Stimulated activated CD4-positive, alpha-beta T cell treated with anti-CD3 and anti-CD28 coated beads, Interleukin-1b, Interleukin-23, amount 100 ng/mL, for 4 hours (primary cell): Measurements from ENCODE around the gene EXD1.
A peak's percentile ranks its signal among the peaks of the same experiment; 100 is the strongest.
"Not testable (repeated sequence)": the region's sequence is repeated elsewhere in the genome, so short reads cannot be mapped to it uniquely, and the experiment has no call there.

Experiments used
- DNase-seq, 2 donors: peaks; one replicate each; pipeline ENCODE4 v3.0.0-alpha.2; 2020; ENCODE audit warnings: low read depth in 2 of 2

Gene EXD1

GRCh38 chr15:41230650-41231421 is at the start of gene EXD1, which contains the start of gene CHP1:
TSS of gene EXD1 (minus strand) at chr15:41230757. CDS start at chr15:41226575, 4,182 bp downstream.
TSS of gene CHP1 (plus strand) at chr15:41231268. CDS start at chr15:41231383, 115 bp downstream.
- DNase-seq, result peak; percentile 87 to 95

GRCh38 chr15:41279535-41280283 is 49.2 kb upstream of the EXD1 start:
- no peak for DNase-seq

- no peak for DNase-seq
Measured at GRCh38 chr15:41278319-41278718, 47.8 kb upstream of the EXD1 start.

GRCh38 chr15:41276831-41277230 is 46.3 kb upstream of the EXD1 start:
- no peak for DNase-seq

- DNase-seq, result no peak
Measured at GRCh38 chr15:41269887-41270286, 39.3 kb upstream of the EXD1 start.

- no peak for DNase-seq
Measured at GRCh38 chr15:41263891-41264351, 33.4 kb upstream of the EXD1 start.

- no peak for DNase-seq
Measured at GRCh38 chr15:41262571-41262970, 32.0 kb upstream of the EXD1 start.

GRCh38 chr15:41260924-41261323 is 30.4 kb upstream of the EXD1 start:
- DNase-seq, result not testable (repeated sequence)

- DNase-seq, result no peak
Measured at GRCh38 chr15:41259546-41260189, 29.1 kb upstream of the EXD1 start.

- DNase-seq, result no peak
Measured at GRCh38 chr15:41258750-41259471, 28.4 kb upstream of the EXD1 start.

- DNase-seq, result no peak
Measured at GRCh38 chr15:41256577-41257038, 26.1 kb upstream of the EXD1 start.

- DNase-seq, result no peak
Measured at GRCh38 chr15:41256103-41256502, 25.5 kb upstream of the EXD1 start.

- no peak for DNase-seq
Measured at GRCh38 chr15:41254560-41254959, 24.0 kb upstream of the EXD1 start.

GRCh38 chr15:41251411-41251810 is 20.9 kb upstream of the EXD1 start:
- DNase-seq, result no peak

- not testable (repeated sequence) for DNase-seq
Measured at GRCh38 chr15:41250745-41251144, 20.2 kb upstream of the EXD1 start.

GRCh38 chr15:41241221-41241964 is 10.8 kb upstream of the EXD1 start:
- DNase-seq, result no peak

GRCh38 chr15:41238100-41238499 is 7.5 kb upstream of the EXD1 start:
- DNase-seq, result no peak

GRCh38 chr15:41235929-41236328 is 5.4 kb upstream of the EXD1 start:
- no peak for DNase-seq

GRCh38 chr15:41235228-41235627 is 4.7 kb upstream of the EXD1 start:
- not testable (repeated sequence) for DNase-seq

- DNase-seq, result no peak
Measured at GRCh38 chr15:41233367-41233771, 2.8 kb upstream of the EXD1 start.
